Right atrium auricular region (tissue), 2 donors: ENCODE measurements around the gene TRIM21. TPM values are rescaled to one million over a fixed set of nuclear protein-coding genes. Genes with fewer than 3 reads are reported as not detected.
"Not testable (repeated sequence)": the region's sequence is repeated elsewhere in the genome, so short reads cannot be mapped to it uniquely, and the experiment has no call there.

ENCODE experiments used
- DNase-seq: peaks from one replicate; pipeline ENCODE4 v3.0.0-alpha.2; 2019; ENCODE audit warnings: low spot score
- H3K27ac ChIP-seq, 2 donors: fragments of 200-600 bp; sonication (generic); 1 replicate in 1 of 2; 2 replicates in 1 of 2; pipeline ENCODE4 v1.5.1; 2016 to 2019
- H3K27me3 ChIP-seq, 2 donors: fragments of 200-600 bp; sonication (generic); one replicate each; pipeline versions ENCODE4 v1.5.1 to v1.6.0; 2017 to 2019
- H3K36me3 ChIP-seq: fragments of 200-600 bp; sonication (generic); one replicate; pipeline ENCODE4 v1.5.1; 2016
- H3K4me1 ChIP-seq, 2 donors: fragments of 200-600 bp; sonication (generic); one replicate each; pipeline versions ENCODE4 v1.5.1 to v1.6.0; 2017 to 2019
- H3K4me3 ChIP-seq, 2 donors: fragments of 200-600 bp; sonication (generic); 1 replicate in 1 of 2; 2 replicates in 1 of 2; pipeline ENCODE4 v1.5.1; 2017 to 2019; ENCODE audit warnings: mild to moderate bottlenecking in 1 of 2, moderate library complexity in 1 of 2
- H3K9me3 ChIP-seq, 2 donors: fragments of 200-600 bp; sonication (generic); one replicate each; pipeline ENCODE4 v1.5.1; 2019
- CTCF ChIP-seq, 2 donors: fragments of 200-600 bp; sonication (generic); IDR thresholded peaks; one replicate each; pipeline ENCODE4 v1.5.1; 2019; ENCODE audit warnings: antibody characterized with exemption in 2 of 2
- total RNA-seq, 2 donors: library from RNA; depleted of rRNA; stranded (reverse); fragments of >200 nt; gene quantifications; one replicate each; pipeline ENCODE4 v1.1.0, GENCODE V29; 2016

The TRIM21 gene
- total RNA-seq, 2 donors from 2014 or later: 6.7 to 11.4 TPM

- Histone ChIP-seq H3K9me3 (no peaks in the 10 kb centered on the region), H3K4me3 (no peak overlapping the region), H3K27me3 (no peaks in the 10 kb centered on the region), H3K27ac (no peak overlapping the region), H3K4me1 (no peaks in the 10 kb centered on the region), H3K36me3 (no peaks in the 10 kb centered on the region)
- DNase-seq: no peak
- no peak for TF ChIP-seq CTCF (IDR thresholded peaks at IDR 0.05)
These were observed 23.3 kb upstream of the TRIM21 start for GRCh38 chr11:4416816-4417215.

- Histone ChIP-seq H3K27me3 (no peaks in the 10 kb centered on the region), H3K9me3 (no peaks in the 10 kb centered on the region), H3K4me3 (no peak overlapping the region), H3K4me1 (no peaks in the 10 kb centered on the region), H3K27ac (no peak overlapping the region), H3K36me3 (no peaks in the 10 kb centered on the region)
- DNase-seq: no peak
- TF ChIP-seq CTCF (IDR thresholded peaks at IDR 0.05): no peak
These were observed 22.8 kb upstream of the TRIM21 start for GRCh38 chr11:4416306-4416705.

GRCh38 chr11:4406206-4406605 is 12.7 kb upstream of the TRIM21 start:
- H3K27ac ChIP-seq, DNase-seq: not testable (repeated sequence)

GRCh38 chr11:4393858-4394223 is 339 bp upstream of the TRIM21 start:
- peak overlapping the region; percentile 72 to 92 for H3K4me3 ChIP-seq
- no peak for DNase-seq
- no peaks in the 10 kb centered on the region for H3K9me3 ChIP-seq
- H3K27ac ChIP-seq: peak overlapping the region in 1 of 2 donors; percentile 79
- peaks cover 0 to 6% of the 10 kb centered on the region in 2 donors for H3K4me1 ChIP-seq
- H3K36me3 ChIP-seq: peaks cover 13% of the 10 kb centered on the region
- H3K27me3 ChIP-seq: no peaks in the 10 kb centered on the region
- TF ChIP-seq CTCF (IDR thresholded peaks at IDR 0.05): no peak

More at GRCh38 chr11:4406206-4406605, 12.7 kb upstream of the TRIM21 start:
- H3K27me3 ChIP-seq, H3K36me3 ChIP-seq, H3K4me3 ChIP-seq, H3K4me1 ChIP-seq, H3K9me3 ChIP-seq: not testable (repeated sequence)

- H3K4me1 ChIP-seq: peaks cover 0 to 6% of the 10 kb centered on the region in 2 donors
- H3K27ac ChIP-seq: no peak overlapping the region
- no peak for DNase-seq
- no peak for TF ChIP-seq CTCF (IDR thresholded peaks at IDR 0.05)
- H3K4me3 ChIP-seq: no peak overlapping the region
- H3K27me3 ChIP-seq: no peaks in the 10 kb centered on the region
- peaks cover 61% of the 10 kb centered on the region for H3K36me3 ChIP-seq
- H3K9me3 ChIP-seq: no peaks in the 10 kb centered on the region
These were observed 5.3 kb downstream of the TRIM21 start for GRCh38 chr11:4388221-4388620.

GRCh38 chr11:4385978-4386740 is 7.3 kb downstream of the TRIM21 start:
- no peaks in the 10 kb centered on the region for H3K9me3 ChIP-seq
- no peaks in the 10 kb centered on the region for H3K4me1 ChIP-seq
- TF ChIP-seq CTCF (IDR thresholded peaks at IDR 0.05): no peak
- peaks cover 61% of the 10 kb centered on the region for H3K36me3 ChIP-seq
- no peak overlapping the region for H3K4me3 ChIP-seq
- no peak overlapping the region for H3K27ac ChIP-seq
- no peaks in the 10 kb centered on the region for H3K27me3 ChIP-seq
- DNase-seq: no peak
